Measurements from ENCODE around the gene DENND5A.

The DENND5A gene

DNA sequence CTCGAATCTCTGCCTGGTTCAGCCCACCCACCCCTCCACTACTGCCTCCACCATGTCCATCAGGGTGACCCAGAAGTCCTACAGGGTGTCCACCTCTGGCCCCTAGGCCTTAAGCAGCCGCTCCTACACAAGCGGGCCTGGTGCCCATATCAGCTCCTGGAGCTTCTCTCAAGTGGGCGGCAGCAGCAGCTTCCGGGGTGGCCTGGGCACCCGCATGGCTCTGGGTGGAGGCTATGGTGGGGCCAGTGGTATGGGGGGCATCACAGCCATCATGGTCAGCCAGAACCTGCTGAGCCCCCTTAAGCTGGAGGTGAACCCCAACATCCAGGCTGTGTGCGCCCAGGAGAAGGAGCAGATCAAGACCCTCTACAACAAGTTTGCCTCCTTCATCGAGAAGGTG is 170.7 kb downstream of the DENND5A start:
- no peak for DNase-seq

DNA sequence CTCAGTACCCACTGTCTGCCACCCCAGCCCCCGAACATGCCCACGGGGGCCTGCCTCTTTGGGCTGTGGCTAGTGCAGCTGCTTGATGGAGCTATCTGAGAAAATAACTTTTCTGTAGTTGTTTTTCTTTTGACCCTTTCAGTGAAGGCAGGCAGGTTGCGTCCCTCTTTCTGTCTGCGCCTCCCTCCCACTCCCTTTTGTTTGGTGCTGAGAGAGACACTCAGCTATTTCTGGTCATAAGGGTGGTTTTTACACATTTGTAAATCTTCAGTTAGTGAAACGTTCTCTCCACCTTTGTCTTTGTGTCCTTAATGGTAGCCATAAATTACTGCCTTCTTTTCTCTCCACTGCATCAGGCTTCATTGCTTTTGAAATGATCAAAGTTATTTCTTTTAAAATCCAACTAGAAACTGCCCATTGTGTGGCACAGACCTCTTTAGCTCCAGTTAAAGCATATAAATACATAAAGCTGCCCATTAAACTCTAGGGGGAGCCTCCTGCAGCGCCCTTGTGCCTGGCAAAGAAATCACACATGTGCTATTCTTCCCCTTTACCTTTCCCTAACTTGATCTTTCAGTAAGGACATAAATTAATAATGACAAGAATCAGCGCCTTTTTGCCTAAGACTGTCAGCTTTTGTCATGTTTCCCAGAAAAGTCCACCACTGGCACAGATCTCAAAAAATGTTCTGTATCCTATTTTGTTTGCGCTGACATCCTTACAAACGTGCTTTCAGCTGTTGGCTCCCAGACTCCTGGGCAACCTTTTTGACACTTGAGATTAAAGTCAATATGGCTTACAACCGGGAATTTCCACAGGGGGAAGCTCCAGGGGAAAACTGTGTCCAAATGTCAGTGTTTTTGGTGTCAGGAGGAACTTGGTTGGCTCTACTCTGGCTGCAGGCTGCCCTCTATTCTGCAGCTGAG is 172.0 kb downstream of the DENND5A start:
- DNase-seq: no peak

DNA sequence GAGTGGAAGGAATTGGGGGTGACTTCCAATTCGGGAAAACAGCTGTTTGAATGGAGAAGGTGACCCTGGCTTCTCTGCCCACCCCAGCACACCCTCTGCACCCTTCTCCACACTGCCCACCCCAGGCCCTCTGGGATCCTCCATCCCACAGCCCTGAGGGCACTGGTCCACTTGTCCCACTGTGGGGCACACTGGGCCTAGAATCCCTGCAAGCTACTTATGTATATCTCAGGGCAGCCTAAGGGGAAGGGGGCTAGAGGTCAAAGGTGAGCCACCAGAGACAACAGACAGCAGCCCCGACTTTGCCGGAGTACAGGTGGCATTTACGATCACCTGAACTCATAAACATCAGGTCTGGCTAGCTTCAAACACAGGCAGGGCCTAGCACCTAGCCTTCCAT is 173.1 kb downstream of the DENND5A start:
- no peak for DNase-seq

DNA sequence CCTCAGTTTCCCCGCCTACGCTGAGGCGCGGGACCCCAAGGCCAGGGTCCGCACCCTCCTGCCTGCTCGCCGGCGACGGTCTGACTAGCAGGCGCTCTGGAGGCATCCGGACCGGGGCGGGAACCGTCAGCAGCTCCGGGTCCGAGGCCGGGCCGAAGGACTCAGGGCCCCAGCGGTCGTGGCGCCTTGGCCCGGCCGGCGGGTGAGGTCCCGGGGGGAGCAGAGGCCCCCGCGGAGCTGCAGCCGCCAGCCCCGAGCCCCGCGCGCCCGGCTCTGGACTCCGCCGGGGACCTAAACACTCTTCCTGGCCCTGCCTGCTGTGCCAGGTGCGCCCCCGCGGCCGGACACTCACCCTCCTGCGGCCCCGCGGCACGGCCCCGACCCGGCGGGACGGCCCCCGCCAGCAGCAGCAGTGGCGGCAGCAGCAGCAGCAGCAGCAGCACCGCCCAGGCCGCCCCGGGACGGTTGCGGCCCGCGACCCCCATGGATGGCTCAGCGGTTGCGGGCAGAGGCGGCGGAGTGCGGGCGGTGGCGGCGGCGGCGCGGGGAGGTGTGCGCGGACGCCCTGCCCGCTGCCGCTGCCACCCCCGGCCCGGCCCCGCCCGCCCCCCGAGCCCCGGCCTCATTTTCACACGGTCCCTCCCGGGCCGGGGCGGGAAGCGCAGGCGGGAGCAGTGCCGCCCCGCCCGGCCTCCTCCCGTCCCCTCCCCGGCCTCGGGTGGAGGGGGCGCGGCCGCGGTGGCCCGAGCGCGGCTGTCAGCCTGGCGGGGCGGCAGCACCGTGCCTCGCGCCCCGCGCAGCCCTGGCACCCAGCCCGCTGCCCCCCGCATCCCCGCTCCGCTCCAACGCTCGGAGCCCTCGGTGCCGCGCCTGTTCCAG is 173.9 kb downstream of the DENND5A start, which contains the start of gene SCUBE2:
Gene SCUBE2, minus strand, starts transcription at position 556 of the 879 bp plus-strand sequence. Its CDS starts 71 bp downstream, at position 485.
- DNase-seq: no peak

DNA sequence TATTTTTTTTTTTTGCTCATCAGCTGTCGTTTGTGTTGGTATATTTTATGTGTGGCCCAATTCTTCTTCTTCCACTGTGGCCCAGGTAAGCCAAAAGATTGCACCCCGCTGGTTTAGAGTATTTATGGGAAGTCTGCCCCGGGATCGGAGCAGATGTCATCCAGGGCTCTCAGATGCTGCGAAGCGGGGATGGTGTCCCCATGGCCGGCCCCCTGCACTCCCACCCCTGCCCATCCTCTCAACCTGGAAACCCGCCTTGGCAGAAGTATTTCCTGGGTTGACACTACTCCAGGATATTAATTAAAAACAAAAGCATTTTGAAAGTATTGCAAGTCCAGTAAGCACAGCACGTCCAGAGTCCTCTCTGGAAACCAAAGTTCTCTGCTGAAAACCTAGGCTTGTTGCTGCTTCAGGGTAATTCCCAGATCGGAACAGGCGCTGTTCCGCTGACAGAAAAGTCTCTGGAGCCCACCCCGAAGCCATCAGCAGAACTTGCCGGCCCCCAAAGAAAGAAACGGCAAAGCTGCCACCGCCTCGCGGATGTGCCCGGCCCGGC is 174.6 kb downstream of the DENND5A start:
- no peak for DNase-seq

DNA sequence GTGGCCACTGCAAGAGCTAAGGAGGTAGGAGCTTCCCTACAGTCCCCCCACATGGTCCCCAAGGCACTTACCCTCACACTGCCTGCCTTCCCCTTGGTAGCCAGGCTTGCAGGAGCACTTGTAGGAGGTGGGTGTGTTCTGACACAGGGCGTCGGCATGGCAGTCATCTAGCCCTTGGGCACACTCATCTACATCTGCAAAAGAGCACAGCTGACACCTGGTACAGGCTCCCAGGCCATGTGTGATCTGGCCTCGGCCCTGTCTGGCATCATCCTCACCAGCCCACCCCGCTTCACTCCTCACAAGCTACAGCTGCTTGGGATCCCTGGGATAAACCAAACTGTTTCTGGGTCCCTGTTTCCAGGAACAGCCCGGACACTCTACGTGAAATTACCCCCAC is 175.5 kb downstream of the DENND5A start:
- no peak for DNase-seq

DNA sequence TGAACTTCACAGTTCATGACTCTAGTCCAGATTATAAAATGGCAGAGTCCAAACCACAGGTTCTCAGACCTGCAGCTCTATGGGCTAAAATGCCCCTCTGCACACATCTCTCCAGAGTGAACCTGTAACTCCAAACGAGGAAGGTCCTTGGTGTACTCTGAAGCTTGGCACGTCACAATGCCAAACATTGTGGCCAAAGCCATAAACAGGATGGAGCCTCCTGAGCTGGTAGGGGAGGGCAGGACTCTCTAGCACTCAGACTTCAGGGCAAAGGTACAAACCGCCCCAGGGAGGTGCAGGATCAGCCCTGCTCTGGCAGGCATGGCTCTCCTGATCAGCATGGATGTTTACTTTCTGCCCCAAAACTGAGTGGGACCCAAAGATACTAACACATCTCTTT is 176.1 kb downstream of the DENND5A start:
- no peak for DNase-seq
